ENCODE data around the gene FBXL3. TPM values are rescaled to one million over a fixed set of nuclear protein-coding genes. Genes with fewer than 3 reads are reported as not detected.
A peak's percentile ranks its signal among the peaks of the same experiment; 100 is the strongest.

FBXL3 gene
- total and polyA plus RNA-seq, 4 donors, result 39.4 to 109 (median 54.1) TPM

DNA sequence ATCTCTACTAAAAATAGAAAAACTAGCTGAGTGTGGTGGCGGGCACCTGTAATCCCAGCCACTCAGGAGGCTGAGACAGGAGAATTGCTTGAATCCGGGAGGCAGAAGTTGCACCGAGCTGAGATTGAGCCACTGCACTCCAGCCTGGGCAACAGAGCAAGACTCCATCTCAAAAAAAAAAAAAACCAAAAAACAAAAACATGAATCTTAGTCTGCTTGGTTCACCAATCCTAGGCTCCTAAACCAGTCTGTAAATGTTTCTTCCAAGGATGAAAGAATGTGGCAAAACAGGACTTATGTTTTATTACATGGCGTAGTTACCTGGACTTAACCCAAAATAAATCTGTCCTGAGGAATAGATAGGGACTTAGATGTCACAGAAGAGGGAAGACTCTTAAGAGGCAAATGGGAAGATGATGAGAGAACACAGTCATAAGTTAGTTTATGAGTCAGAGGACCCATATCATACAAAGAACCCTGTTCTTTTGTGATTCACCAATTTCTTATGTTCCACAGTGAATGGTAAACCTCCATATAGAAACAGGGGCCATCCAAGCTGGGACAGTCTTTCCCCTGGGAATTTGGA lies 6.9 kb upstream of the FBXL3 start:
- Histone ChIP-seq H3K27ac (ENCODE audit: low read depth, low read length) (no peak overlapping the region), H3K4me1 (ENCODE audit: control insufficient read depth, insufficient read depth, low read length) (peaks cover 3% of the 10 kb centered on the region), H3K9me3 (ENCODE audit: control insufficient read depth, insufficient read depth, low read length) (no peaks in the 10 kb centered on the region), H3K27me3 (ENCODE audit: control insufficient read depth, insufficient read depth, low read length) (no peaks in the 10 kb centered on the region), H3K36me3 (ENCODE audit: control insufficient read depth, insufficient read depth, low read length) (no peaks in the 10 kb centered on the region), H3K4me3 (ENCODE audit: low read depth, low read length) (no peak overlapping the region)
- no peak for DNase-seq (ENCODE audit: low read depth in 4 of 6, low spot score in 6 of 6)
- WGBS (ENCODE audit: insufficient coverage), result 100% methylated on average over 2 of the region's 4 CpGs

DNA sequence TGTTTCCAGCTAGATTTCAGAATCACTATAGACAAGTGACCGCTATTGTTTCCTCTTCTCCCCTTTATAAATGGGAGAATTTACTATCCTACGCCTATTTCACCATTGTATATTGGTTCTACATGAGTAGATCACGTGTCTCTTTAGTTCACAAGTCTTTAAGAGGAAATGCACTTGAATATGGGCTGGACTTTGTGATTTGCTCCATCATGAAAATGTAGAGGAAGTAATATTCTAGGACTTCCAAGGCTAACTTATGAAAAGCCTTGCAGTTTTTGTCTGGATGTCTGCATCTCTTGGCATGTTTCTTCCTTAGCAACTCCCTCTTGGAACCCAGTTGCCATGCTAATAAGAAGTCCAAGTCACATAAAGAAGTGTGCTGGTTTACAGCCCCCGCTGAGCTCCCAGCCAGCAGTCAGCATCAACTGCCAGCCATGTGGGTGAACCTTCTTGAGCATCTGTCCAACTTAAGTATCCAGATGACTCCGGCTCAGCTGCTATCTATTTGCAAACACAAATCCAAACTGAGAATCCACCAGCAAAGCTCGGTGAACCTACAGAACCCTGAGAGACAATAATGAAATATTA lies 4.8 kb upstream of the FBXL3 start:
- no peaks in the 10 kb centered on the region for H3K36me3 ChIP-seq (ENCODE audit: control insufficient read depth, insufficient read depth, low read length)
- peaks cover 3% of the 10 kb centered on the region for H3K4me1 ChIP-seq (ENCODE audit: control insufficient read depth, insufficient read depth, low read length)
- no peaks in the 10 kb centered on the region for H3K27me3 ChIP-seq (ENCODE audit: control insufficient read depth, insufficient read depth, low read length)
- H3K27ac ChIP-seq (ENCODE audit: low read depth, low read length), result peak overlapping the region; percentile 16
- H3K4me3 ChIP-seq (ENCODE audit: low read depth, low read length), result no peak overlapping the region
- H3K9me3 ChIP-seq (ENCODE audit: control insufficient read depth, insufficient read depth, low read length), result no peaks in the 10 kb centered on the region
- 45% methylated on average over 1 of the region's 6 CpGs for WGBS (ENCODE audit: insufficient coverage)
- DNase-seq (ENCODE audit: low read depth in 4 of 6, low spot score in 6 of 6), result peak in 2 of 6 donors; percentile 19 to 70

DNA sequence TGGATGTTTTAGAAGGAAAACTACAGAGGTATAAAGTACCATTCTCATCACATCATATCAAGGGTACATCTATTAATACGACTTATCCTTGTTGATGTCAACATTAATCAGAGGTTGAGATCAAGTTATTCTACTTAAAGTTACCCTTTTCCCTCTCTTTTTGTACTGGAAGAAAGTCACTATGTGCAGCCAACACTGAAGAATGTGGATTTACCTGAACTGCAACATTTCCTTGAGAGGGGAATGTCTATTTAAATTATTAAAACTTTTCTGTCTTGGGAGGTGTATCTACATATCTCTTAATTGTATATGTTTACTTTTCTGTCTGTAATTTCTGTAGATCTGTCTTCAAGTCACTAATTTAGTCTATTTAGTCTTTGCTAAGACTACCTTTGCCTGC lies 2.5 kb upstream of the FBXL3 start:
- no CpG with 5 or more reads among the region's 1 CpG for WGBS (ENCODE audit: insufficient coverage)
- H3K9me3 ChIP-seq (ENCODE audit: control insufficient read depth, insufficient read depth, low read length), result no peaks in the 10 kb centered on the region
- no peak for DNase-seq (ENCODE audit: low read depth in 4 of 6, low spot score in 6 of 6)
- no peaks in the 10 kb centered on the region for H3K27me3 ChIP-seq (ENCODE audit: control insufficient read depth, insufficient read depth, low read length)
- H3K4me1 ChIP-seq (ENCODE audit: control insufficient read depth, insufficient read depth, low read length), result peaks cover 8% of the 10 kb centered on the region
- no peak overlapping the region for H3K4me3 ChIP-seq (ENCODE audit: low read depth, low read length)
- H3K27ac ChIP-seq (ENCODE audit: low read depth, low read length), result no peak overlapping the region
- no peaks in the 10 kb centered on the region for H3K36me3 ChIP-seq (ENCODE audit: control insufficient read depth, insufficient read depth, low read length)

DNA sequence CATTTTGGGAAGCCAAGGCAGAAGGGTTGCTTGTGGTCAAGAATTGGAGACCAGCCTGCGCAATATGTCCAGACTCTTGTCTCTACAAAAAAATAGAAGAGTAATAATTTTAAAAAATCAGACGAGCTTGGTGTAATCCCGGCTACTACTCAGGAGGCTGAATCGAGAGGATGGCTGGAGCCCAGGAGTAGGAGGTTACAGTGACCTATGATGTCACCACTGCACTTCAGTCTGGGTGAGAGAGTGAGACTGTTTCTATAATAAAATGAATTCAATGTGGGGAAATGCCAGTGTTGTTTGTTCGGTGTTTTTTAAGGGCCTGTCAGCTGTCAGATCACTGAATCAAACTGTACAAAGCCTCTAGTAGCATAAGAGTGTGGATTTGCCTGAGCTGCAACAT lies 1.2 kb upstream of the FBXL3 start:
- no peaks in the 10 kb centered on the region for H3K27me3 ChIP-seq (ENCODE audit: control insufficient read depth, insufficient read depth, low read length)
- H3K9me3 ChIP-seq (ENCODE audit: control insufficient read depth, insufficient read depth, low read length), result no peaks in the 10 kb centered on the region
- H3K4me3 ChIP-seq (ENCODE audit: low read depth, low read length), result no peak overlapping the region
- peak in 2 of 6 donors; percentile 17 to 47 for DNase-seq (ENCODE audit: low read depth in 4 of 6, low spot score in 6 of 6)
- WGBS (ENCODE audit: insufficient coverage), result 51% methylated on average over 4 of the region's 5 CpGs
- peaks cover 8% of the 10 kb centered on the region for H3K4me1 ChIP-seq (ENCODE audit: control insufficient read depth, insufficient read depth, low read length)
- H3K36me3 ChIP-seq (ENCODE audit: control insufficient read depth, insufficient read depth, low read length), result no peaks in the 10 kb centered on the region
- H3K27ac ChIP-seq (ENCODE audit: low read depth, low read length), result peak overlapping the region; percentile 97

DNA sequence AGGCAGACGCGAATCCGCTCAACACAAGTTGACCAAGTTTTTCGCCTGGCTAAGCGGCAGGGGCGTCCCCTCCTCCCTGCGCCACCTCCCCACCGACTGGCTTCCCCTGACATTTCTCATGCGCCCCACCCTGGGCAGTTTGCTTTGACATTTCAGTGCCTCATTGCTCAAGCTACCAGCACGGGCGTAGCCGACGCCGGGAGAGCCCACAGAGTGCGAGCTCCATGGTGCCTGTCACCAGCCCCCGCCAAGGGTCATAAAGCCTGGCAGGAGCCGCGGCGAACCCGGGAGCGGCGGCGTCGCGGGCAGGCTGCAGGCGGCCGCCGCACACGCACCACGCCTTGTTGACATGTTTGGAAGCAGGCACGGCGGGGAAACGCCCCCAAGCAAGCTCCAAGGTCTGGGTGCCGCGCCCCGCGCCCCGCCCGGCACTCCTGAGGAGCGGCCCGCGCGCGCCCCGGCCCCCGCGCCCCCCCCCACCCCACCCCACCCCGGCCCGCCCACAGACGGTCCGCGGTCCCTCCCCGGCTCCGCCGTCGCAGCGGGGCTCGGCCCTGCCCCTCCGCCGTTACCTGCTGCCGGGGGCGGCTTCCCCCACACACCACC lies 601 bp downstream of the FBXL3 start:
- H3K9me3 ChIP-seq (ENCODE audit: control insufficient read depth, insufficient read depth, low read length), result no peaks in the 10 kb centered on the region
- H3K27me3 ChIP-seq (ENCODE audit: control insufficient read depth, insufficient read depth, low read length), result no peaks in the 10 kb centered on the region
- H3K4me1 ChIP-seq (ENCODE audit: control insufficient read depth, insufficient read depth, low read length), result peaks cover 5% of the 10 kb centered on the region
- H3K36me3 ChIP-seq (ENCODE audit: control insufficient read depth, insufficient read depth, low read length), result no peaks in the 10 kb centered on the region
- DNase-seq (ENCODE audit: low read depth in 4 of 6, low spot score in 6 of 6), result peak in 3 of 6 donors; percentile 40 to 78 (median 77)
- peak overlapping the region; percentile 84 for H3K27ac ChIP-seq (ENCODE audit: low read depth, low read length)
- H3K4me3 ChIP-seq (ENCODE audit: low read depth, low read length), result peak overlapping the region; percentile 88
- under 1% methylated on average over 46 of the region's 62 CpGs for WGBS (ENCODE audit: insufficient coverage)

DNA sequence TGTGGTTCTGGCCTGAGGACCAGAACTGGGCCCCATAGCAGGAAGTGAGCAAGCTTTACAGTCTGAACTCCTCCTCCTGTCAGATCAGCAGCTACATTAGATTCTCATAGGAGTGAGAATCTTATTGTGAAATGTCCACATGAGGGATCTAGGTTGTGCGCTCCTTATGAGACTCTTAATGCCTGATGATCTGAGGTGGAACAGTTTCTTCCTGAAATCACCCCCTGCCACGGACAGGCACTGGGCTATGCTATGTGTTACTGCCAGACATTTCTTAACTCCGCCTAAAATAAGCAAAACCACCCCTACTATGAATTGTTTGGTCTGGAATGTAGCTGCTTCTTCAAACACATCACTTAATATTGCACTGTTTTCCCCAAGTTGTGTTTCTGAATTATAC lies 4.6 kb downstream of the FBXL3 start:
- no CpG with 5 or more reads among the region's 3 CpGs for WGBS (ENCODE audit: insufficient coverage)
- Histone ChIP-seq H3K36me3 (ENCODE audit: control insufficient read depth, insufficient read depth, low read length) (no peaks in the 10 kb centered on the region), H3K27ac (ENCODE audit: low read depth, low read length) (no peak overlapping the region), H3K27me3 (ENCODE audit: control insufficient read depth, insufficient read depth, low read length) (no peaks in the 10 kb centered on the region), H3K4me1 (ENCODE audit: control insufficient read depth, insufficient read depth, low read length) (peaks cover 5% of the 10 kb centered on the region), H3K4me3 (ENCODE audit: low read depth, low read length) (no peak overlapping the region), H3K9me3 (ENCODE audit: control insufficient read depth, insufficient read depth, low read length) (no peaks in the 10 kb centered on the region)
- DNase-seq (ENCODE audit: low read depth in 4 of 6, low spot score in 6 of 6), result no peak

DNA sequence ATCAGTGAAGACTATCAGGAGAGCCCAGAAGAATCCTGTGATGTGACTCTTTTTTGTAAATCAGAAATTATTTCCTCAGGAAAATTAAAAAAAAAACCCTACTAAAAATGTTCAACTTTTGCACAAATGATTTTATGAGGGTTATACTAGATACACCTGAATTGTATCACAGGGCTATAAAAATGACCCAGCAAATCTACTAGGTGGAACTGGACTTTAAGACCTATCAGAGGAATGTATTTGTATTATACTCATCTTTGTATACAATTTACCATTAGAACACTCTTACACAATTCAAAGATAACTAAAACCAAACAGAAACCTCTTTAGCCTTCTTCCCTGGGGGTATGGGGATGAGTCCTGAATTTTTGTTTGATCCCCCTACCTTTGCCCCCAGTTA lies 7.2 kb downstream of the FBXL3 start:
- H3K27me3 ChIP-seq (ENCODE audit: control insufficient read depth, insufficient read depth, low read length), result no peaks in the 10 kb centered on the region
- no peak overlapping the region for H3K4me3 ChIP-seq (ENCODE audit: low read depth, low read length)
- no peaks in the 10 kb centered on the region for H3K9me3 ChIP-seq (ENCODE audit: control insufficient read depth, insufficient read depth, low read length)
- H3K4me1 ChIP-seq (ENCODE audit: control insufficient read depth, insufficient read depth, low read length), result no peaks in the 10 kb centered on the region
- no peak for DNase-seq (ENCODE audit: low read depth in 4 of 6, low spot score in 6 of 6)
- no peak overlapping the region for H3K27ac ChIP-seq (ENCODE audit: low read depth, low read length)
- peaks cover 5% of the 10 kb centered on the region for H3K36me3 ChIP-seq (ENCODE audit: control insufficient read depth, insufficient read depth, low read length)

DNA sequence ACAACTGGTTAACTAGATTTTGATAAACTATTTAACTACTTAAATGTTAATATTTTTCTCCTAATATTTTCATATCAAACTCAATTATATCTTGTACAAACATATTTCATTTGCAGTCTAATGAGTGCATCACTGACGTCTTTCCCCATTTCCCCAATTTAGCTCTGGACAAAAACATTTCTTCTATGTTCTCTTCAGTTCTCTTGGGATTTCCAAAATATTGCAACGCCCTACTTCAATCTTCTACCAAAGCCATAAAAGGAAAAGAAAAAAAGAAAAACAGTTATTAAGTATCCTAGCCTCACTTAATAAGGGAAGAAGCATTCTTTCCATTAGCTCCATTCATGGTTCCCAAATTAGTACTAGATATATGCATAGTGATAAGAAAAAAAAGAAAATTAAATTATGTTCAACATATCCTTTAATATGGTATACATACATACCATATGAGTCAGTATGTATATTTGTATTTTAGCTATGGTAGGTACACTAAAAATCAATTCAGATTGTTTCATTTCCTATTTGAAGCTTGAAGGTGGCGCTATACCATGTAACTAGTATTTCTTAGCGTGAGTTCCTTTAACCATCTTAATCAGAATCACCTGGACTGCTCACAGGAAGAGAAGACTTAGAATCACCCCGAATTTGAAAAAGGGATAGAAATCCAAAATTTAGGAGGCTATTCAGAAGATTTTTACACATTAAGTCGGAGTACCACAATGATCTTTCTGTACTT lies 9.9 kb downstream of the FBXL3 start:
- H3K36me3 ChIP-seq (ENCODE audit: control insufficient read depth, insufficient read depth, low read length), result peaks cover 8% of the 10 kb centered on the region
- H3K4me1 ChIP-seq (ENCODE audit: control insufficient read depth, insufficient read depth, low read length), result no peaks in the 10 kb centered on the region
- H3K27ac ChIP-seq (ENCODE audit: low read depth, low read length), result no peak overlapping the region
- H3K27me3 ChIP-seq (ENCODE audit: control insufficient read depth, insufficient read depth, low read length), result no peaks in the 10 kb centered on the region
- no CpG with 5 or more reads among the region's 6 CpGs for WGBS (ENCODE audit: insufficient coverage)
- H3K4me3 ChIP-seq (ENCODE audit: low read depth, low read length), result no peak overlapping the region
- no peaks in the 10 kb centered on the region for H3K9me3 ChIP-seq (ENCODE audit: control insufficient read depth, insufficient read depth, low read length)
- no peak for DNase-seq (ENCODE audit: low read depth in 4 of 6, low spot score in 6 of 6)

DNA sequence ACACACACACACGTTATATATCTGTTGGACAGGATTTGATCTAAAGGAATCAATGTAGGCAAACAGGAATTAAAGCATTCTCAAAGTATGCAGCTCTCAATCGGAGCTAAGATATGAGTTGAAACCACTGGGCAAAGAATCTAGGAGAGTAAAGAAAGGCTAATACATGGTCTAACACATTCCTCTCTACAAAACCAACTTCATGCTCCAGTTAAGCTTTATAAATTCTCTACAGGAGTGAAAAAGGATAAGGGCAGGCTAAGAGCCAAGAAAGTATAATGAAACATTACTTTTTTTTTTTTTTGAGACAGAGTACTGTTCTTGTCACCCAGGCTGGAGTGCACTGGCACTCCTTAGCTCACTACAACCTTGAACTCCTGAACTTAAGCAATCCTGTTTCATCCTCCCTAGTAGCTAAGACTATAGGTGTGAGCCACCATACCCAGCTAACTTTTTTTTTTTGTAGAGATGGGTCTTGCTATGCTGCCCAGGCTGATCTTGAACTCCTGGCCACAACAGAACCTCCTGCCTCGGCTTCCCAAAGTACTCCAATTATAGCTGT lies 10.6 kb downstream of the FBXL3 start:
- no peak for DNase-seq (ENCODE audit: low read depth in 4 of 6, low spot score in 6 of 6)
- no CpG with 5 or more reads among the region's 3 CpGs for WGBS (ENCODE audit: insufficient coverage)
- Histone ChIP-seq H3K27me3 (ENCODE audit: control insufficient read depth, insufficient read depth, low read length) (no peaks in the 10 kb centered on the region), H3K4me1 (ENCODE audit: control insufficient read depth, insufficient read depth, low read length) (no peaks in the 10 kb centered on the region), H3K27ac (ENCODE audit: low read depth, low read length) (no peak overlapping the region), H3K9me3 (ENCODE audit: control insufficient read depth, insufficient read depth, low read length) (no peaks in the 10 kb centered on the region), H3K36me3 (ENCODE audit: control insufficient read depth, insufficient read depth, low read length) (peaks cover 12% of the 10 kb centered on the region), H3K4me3 (ENCODE audit: low read depth, low read length) (no peak overlapping the region)

All from spinal cord (tissue), 10 donors.